HG03175 (cell line): ENCODE results near the gene PARL.
"Not testable (repeated sequence)": the region's sequence is repeated elsewhere in the genome, so short reads cannot be mapped to it uniquely, and the experiment has no call there.

Source experiments
- ATAC-seq: cut with Tn5 transposase; IDR thresholded peaks from one replicate; pipeline ENCODE4 v1.9.1; 2021; ENCODE audit warnings: mild to moderate bottlenecking, moderate library complexity; ENCODE audit not compliant: unreplicated experiment

PARL gene

DNA sequence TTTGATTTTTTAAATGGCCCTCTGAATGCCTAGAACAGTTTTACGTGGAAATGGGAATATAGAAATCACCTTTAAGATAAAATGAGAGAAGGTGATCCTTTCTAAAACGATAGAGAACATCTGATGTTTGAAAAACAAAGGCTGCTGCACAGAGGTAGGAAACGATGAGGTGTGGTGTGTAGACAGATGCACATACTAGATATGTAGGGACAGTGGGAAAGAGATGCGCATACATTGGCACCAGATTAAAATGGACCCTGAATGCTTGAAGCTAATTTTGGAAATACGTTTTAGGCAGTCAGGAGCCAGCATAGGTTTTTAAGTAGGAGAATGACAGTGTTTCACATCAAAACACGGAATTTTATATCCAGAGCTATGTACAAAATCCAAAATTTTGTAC is 88.3 kb downstream of the PARL start:
- ATAC-seq, result no peak

DNA sequence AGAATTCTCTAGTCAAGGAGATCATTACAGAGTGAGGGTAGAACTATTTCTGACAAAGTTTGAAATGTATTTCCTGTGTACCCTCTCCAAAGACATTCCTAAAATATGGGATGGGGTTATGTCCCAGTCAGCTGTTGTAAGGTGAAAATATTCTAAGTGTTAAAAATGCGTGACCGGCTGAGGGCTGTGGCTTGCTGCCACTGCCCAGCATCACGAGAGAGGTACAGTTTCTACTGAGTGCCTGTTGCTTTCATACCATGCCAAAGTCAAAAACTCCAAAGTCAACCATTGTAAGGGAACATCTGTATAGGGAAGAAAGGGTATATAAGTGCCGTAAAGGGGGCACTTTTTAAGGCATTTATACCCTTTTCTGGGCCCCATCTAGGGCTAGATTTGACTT is 90.2 kb downstream of the PARL start:
- ATAC-seq, result no peak

DNA sequence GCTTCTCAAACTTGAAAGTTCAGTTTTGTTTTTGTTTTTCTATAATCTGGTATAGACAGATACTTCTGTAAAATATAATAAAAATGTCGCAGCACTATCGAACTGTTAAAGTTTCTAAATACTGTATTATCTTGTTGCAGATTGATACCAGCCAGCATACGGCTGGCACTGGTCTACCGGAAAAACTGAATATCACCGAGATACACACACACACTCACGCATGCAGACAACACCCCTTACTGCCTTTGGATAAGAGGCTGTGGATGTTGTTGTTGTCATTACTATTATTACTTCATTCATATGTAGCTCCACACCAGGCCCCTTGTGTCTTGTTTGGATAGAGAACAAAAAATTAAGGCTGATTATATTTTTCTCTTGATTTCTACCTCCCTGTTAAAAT is 91.7 kb downstream of the PARL start:
- no peak for ATAC-seq

- no peak for ATAC-seq
These were observed 94.0 kb downstream of the PARL start for GRCh38 chr3:183790700-183791099.

GRCh38 chr3:183789826-183790225 is 94.9 kb downstream of the PARL start:
- ATAC-seq, result no peak

- ATAC-seq, result not testable (repeated sequence)
These were observed 100.2 kb downstream of the PARL start for GRCh38 chr3:183784503-183784902.

DNA sequence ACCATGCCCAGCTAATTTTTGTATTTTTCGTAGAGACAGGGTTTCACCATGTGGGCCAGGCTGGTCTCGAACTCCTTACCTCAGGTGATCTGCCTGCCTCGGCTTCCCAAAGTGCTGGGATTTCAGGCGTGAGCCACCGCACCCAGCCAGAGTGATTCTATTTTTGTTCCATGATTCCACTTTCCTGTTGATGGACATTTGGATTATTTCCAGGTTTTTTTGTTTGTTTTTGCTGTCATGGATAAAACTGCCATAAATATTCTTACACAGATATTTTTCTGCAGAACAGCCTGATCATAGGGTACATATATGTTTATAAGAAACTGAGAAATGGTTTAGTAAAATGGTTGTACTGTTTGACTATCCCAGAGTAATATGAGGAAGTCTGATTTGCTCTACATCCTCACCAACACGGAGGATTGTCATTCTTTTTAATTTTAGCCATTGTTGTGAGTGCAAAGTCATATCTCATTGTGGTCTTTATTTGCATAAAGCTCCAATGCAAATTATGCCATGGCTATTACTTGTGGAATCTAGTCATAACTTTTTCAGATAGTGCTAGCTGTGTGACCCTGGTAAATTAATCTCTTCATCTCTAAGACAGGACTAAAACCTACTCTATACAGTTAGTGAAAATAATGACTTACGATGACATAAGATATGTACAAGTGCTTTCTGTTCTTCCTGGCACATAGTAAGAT is 102.0 kb downstream of the PARL start:
- no peak for ATAC-seq

GRCh38 chr3:183781246-183781645 is 103.4 kb downstream of the PARL start:
- ATAC-seq, result no peak

DNA sequence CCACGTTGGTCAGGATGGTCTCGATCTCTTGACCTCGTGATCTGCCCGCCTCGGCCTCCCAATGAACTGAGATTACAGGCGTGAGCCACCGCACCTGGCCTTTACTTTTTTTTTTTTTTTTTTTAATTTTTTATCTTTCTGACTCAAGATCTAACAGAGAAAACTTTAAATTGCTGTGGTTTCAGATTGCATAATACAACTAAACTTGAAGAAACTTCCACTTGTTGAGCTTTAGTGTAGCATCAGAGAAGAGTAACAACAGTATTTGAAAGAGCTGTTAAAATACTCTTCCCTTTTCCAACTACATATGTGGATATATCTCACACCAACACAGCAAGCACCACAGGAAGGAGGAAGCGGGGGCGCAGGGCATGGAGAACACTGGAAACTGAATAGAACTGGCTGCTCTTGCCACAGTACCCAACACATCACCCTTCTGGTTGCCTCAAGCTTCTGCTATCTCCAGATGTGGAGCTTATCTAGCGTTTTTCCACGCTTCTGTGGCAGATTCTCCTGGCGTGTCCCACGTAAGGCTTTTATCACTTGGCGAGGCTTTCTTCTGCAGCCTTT is 104.7 kb downstream of the PARL start:
- no peak for ATAC-seq
